ENCODE data around the gene UCHL3.

Gene UCHL3

DNA sequence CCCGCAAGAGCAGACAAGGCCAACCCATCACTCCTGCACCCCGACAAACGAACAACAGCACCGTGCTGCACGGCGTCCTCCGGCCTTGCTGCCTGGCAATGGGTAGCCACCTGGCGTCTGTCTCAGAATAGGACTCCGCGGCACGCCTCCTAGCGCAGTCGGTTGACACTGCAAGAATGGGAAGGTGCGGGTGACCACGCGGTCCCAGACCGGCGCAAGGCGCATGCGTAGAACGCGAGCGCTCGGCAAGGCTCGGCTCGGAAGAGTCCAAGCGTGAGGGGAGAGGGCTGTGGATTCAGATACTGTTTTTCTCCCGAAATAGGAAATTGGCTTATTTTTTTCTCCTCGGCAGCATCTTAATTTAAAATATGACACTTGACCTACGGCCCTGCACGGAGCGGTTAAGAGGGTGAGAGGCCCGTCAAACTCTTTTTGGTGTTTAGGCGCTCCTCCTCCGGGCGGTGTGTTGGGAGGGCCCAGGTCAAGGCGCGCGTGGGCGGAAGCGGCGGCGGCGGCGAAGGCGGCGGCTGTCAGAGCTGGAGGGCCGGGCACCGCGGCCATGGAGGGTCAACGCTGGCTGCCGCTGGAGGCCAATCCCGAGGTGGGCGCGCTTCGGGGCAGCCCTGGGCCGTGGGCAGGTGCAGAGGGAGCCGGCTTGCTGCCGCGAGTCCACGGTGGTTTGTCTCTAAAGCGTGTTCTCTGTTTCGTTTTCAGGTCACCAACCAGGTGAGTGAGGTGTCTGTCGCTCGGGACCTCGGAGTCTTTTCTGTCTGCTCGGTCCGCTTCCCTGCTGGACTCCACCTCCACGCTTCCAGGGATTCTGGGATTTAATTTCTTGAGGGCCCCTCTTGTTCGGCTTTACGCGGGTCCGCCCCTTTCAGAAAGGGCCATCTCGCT lies at the start of gene UCHL3:
TSS of gene UCHL3 (plus strand) at position 530 of the 897 bp plus-strand sequence. CDS start at position 560, 30 bp downstream.
- DNase-seq (ENCODE audit: low read depth in 1 of 2, low spot score in 1 of 2) = peak; percentile 79 to 96
- in situ Hi-C loops (cut with HindIII; ENCODE audit: low pct_unique_long_range_greater_than_20kb, low sequenced_read_pairs) = no loop called here
- TF ChIP-seq JUND (IDR thresholded peaks at IDR 0.05; ENCODE audit: low read depth) = no peak

GRCh38 chr13:75505327-75505726 lies 44.3 kb upstream of the UCHL3 start:
- TF ChIP-seq JUND (IDR thresholded peaks at IDR 0.05; ENCODE audit: low read depth) = no peak
- in situ Hi-C loops (cut with HindIII; ENCODE audit: low pct_unique_long_range_greater_than_20kb, low sequenced_read_pairs) = no loop called here

DNA sequence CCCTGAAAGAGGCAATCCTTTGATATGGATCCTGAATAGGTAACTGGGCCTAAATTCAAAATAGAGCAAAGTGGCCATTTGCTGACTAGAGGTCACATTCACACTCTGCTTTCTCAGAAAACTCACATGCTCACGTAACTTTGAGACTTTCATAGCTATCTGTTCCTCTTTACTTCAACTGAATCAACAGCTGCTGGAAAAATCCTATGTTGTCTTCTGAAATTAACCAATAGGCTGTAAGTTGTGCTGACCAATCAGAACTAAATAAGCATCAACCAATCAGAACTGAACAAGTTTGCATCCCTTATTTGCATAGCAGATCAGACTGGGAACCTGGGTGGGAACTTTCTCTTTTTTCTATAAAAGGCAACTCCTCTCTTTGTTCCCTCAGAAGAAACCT lies 43.6 kb upstream of the UCHL3 start:
- in situ Hi-C loops (cut with HindIII; ENCODE audit: low pct_unique_long_range_greater_than_20kb, low sequenced_read_pairs) = no loop called here
- no peak for TF ChIP-seq JUND (IDR thresholded peaks at IDR 0.05; ENCODE audit: low read depth)
- DNase-seq (ENCODE audit: low read depth in 1 of 2, low spot score in 1 of 2) = no peak

More at GRCh38 chr13:75505327-75505726, 44.3 kb upstream of the UCHL3 start:
- DNase-seq (ENCODE audit: low read depth in 1 of 2, low spot score in 1 of 2) = no peak

GRCh38 chr13:75507027-75508001 lies 42.3 kb upstream of the UCHL3 start:
- in situ Hi-C loops (cut with HindIII; ENCODE audit: low pct_unique_long_range_greater_than_20kb, low sequenced_read_pairs) = no loop called here
- no peak for TF ChIP-seq JUND (IDR thresholded peaks at IDR 0.05; ENCODE audit: low read depth)
- no peak for DNase-seq (ENCODE audit: low read depth in 1 of 2, low spot score in 1 of 2)

DNA sequence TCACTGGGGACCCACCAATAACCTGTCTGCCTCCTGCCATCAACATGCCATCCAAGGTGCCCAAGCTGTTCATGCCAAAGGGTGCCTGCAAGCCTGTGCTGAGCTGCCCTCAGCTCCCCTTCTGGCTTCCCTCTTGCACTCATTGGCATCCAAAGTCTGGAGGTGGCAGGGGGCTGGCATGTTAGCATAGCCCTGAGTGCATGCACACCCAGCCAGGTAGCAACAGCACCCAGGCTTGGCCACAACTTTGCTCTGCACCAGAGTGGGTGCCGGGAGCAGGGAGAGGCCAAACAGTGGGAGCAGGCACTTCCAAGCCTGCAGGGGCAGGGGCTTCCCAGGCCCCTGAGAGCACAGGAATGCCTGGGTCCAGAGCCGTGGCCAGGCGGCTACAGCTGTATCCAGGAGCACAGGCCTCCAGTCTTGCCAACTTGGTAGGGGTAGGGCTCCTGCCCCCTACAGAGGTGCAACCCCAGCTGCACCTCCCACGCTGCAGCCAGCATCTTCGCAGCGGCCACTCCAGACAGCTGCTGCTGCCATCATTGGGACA lies 41.5 kb upstream of the UCHL3 start:
- no peak for TF ChIP-seq JUND (IDR thresholded peaks at IDR 0.05; ENCODE audit: low read depth)
- in situ Hi-C loops (cut with HindIII; ENCODE audit: low pct_unique_long_range_greater_than_20kb, low sequenced_read_pairs) = no loop called here
- no peak for DNase-seq (ENCODE audit: low read depth in 1 of 2, low spot score in 1 of 2)

DNA sequence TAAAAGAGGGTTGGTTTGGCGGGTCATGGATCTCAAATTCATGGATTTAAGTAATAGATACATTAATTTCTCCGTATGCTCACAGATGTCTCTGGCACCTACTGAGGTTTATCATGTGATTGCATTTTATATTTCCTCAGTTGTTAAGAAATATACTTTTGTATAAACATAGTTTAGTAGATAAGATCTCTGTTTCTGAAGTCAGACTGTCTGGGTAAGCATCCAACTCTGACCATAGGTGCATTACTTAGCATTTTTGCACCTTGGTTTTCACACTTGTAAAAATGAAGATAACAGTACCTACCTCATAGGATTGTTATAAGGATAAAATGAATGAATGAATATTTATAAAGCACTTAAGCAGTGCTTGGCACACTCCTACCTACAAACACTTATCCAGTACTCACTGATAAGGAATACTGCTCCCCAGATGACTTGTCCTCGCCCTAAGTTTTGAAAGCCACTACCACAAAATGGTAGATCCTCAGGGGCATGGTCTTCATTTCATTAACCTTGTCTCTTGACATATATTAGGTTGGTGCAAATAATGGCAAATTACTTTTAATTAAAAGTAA lies 38.5 kb upstream of the UCHL3 start:
- no peak for DNase-seq (ENCODE audit: low read depth in 1 of 2, low spot score in 1 of 2)
- no peak for TF ChIP-seq JUND (IDR thresholded peaks at IDR 0.05; ENCODE audit: low read depth)
- in situ Hi-C loops (cut with HindIII; ENCODE audit: low pct_unique_long_range_greater_than_20kb, low sequenced_read_pairs) = no loop called here

- no peak for DNase-seq (ENCODE audit: low read depth in 1 of 2, low spot score in 1 of 2)
- in situ Hi-C loops (cut with HindIII; ENCODE audit: low pct_unique_long_range_greater_than_20kb, low sequenced_read_pairs) = no loop called here
- TF ChIP-seq JUND (IDR thresholded peaks at IDR 0.05; ENCODE audit: low read depth) = no peak
Measured at GRCh38 chr13:75512253-75512652, 37.3 kb upstream of the UCHL3 start.

- in situ Hi-C loops (cut with HindIII; ENCODE audit: low pct_unique_long_range_greater_than_20kb, low sequenced_read_pairs) = no loop called here
- no peak for TF ChIP-seq JUND (IDR thresholded peaks at IDR 0.05; ENCODE audit: low read depth)
- no peak for DNase-seq (ENCODE audit: low read depth in 1 of 2, low spot score in 1 of 2)
Measured at GRCh38 chr13:75513271-75513670, 36.3 kb upstream of the UCHL3 start.

GRCh38 chr13:75514080-75514995 lies 35.3 kb upstream of the UCHL3 start:
- in situ Hi-C loops (cut with HindIII; ENCODE audit: low pct_unique_long_range_greater_than_20kb, low sequenced_read_pairs) = no loop called here
- DNase-seq (ENCODE audit: low read depth in 1 of 2, low spot score in 1 of 2) = no peak

GRCh38 chr13:75518439-75519088 lies 31.0 kb upstream of the UCHL3 start:
- in situ Hi-C loops (cut with HindIII; ENCODE audit: low pct_unique_long_range_greater_than_20kb, low sequenced_read_pairs) = no loop called here
- TF ChIP-seq JUND (IDR thresholded peaks at IDR 0.05; ENCODE audit: low read depth) = no peak
- DNase-seq (ENCODE audit: low read depth in 1 of 2, low spot score in 1 of 2) = no peak

More at GRCh38 chr13:75514080-75514995, 35.3 kb upstream of the UCHL3 start:
- TF ChIP-seq JUND (IDR thresholded peaks at IDR 0.05; ENCODE audit: low read depth) = no peak

- TF ChIP-seq JUND (IDR thresholded peaks at IDR 0.05; ENCODE audit: low read depth) = no peak
- in situ Hi-C loops (cut with HindIII; ENCODE audit: low pct_unique_long_range_greater_than_20kb, low sequenced_read_pairs) = no loop called here
- no peak for DNase-seq (ENCODE audit: low read depth in 1 of 2, low spot score in 1 of 2)
Measured at GRCh38 chr13:75521956-75522355, 27.6 kb upstream of the UCHL3 start.

Measured in T47D (cell line).